Anterior cingulate cortex (tissue), 58 donors: Measurements from ENCODE around the gene ZNF18.
"Not testable (repeated sequence)": the region's sequence is repeated elsewhere in the genome, so short reads cannot be mapped to it uniquely, and the experiment has no call there.

Source experiments
- DNase-seq, 58 donors: peaks; one replicate each; lab custom pipeline; 2025; lab: John Stamatoyannopoulos, UW

The ZNF18 gene

GRCh38 chr17:11986942-11987329 lies 10.3 kb downstream of the ZNF18 start:
- peak in 4 of 58 donors; percentile 3 to 45 (median 18) for DNase-seq

GRCh38 chr17:11986179-11986941 lies 10.9 kb downstream of the ZNF18 start:
- no peak for DNase-seq

GRCh38 chr17:11981862-11982261 lies 15.4 kb downstream of the ZNF18 start:
- no peak for DNase-seq

GRCh38 chr17:11980813-11981212 lies 16.5 kb downstream of the ZNF18 start:
- DNase-seq, result no peak

GRCh38 chr17:11979795-11980194 lies 17.5 kb downstream of the ZNF18 start:
- DNase-seq, result no peak

GRCh38 chr17:11972741-11973140 lies 24.5 kb downstream of the ZNF18 start:
- not testable (repeated sequence) for DNase-seq

- DNase-seq, result no peak
Measured at GRCh38 chr17:11969565-11969964, 27.7 kb downstream of the ZNF18 start.

GRCh38 chr17:11954936-11955335 lies 42.3 kb downstream of the ZNF18 start:
- DNase-seq, result no peak

- DNase-seq, result no peak
Measured at GRCh38 chr17:11953924-11954323, 43.4 kb downstream of the ZNF18 start.

GRCh38 chr17:11952610-11953009 lies 44.7 kb downstream of the ZNF18 start:
- no peak for DNase-seq

- DNase-seq, result no peak
Measured at GRCh38 chr17:11950771-11951519, 46.3 kb downstream of the ZNF18 start.

GRCh38 chr17:11949571-11949970 lies 47.7 kb downstream of the ZNF18 start:
- not testable (repeated sequence) for DNase-seq

GRCh38 chr17:11948789-11949188 lies 48.5 kb downstream of the ZNF18 start:
- peak in 3 of 58 donors; percentile 1 to 6 (median 4) for DNase-seq

GRCh38 chr17:11944587-11944986 lies 52.7 kb downstream of the ZNF18 start:
- DNase-seq, result no peak

- DNase-seq, result no peak
Measured at GRCh38 chr17:11943759-11944347, 53.4 kb downstream of the ZNF18 start.

- not testable (repeated sequence) for DNase-seq
Measured at GRCh38 chr17:11943086-11943485, 54.2 kb downstream of the ZNF18 start.

- DNase-seq, result no peak
Measured at GRCh38 chr17:11940904-11941303, 56.4 kb downstream of the ZNF18 start.

GRCh38 chr17:11935734-11936406 lies 61.4 kb downstream of the ZNF18 start:
- DNase-seq, result peak in 47 of 58 donors; percentile 0 to 76 (median 26)

GRCh38 chr17:11932337-11932898 lies 64.9 kb downstream of the ZNF18 start:
- no peak for DNase-seq

GRCh38 chr17:11928436-11928835 lies 68.8 kb downstream of the ZNF18 start:
- no peak for DNase-seq
